Measurements from ENCODE around the gene CTSW. TPM values are rescaled to one million over a fixed set of nuclear protein-coding genes. Genes with fewer than 3 reads are reported as not detected.
A peak's percentile ranks its signal among the peaks of the same experiment; 100 is the strongest.

The CTSW gene
- total RNA-seq, 2 donors from 2014 or later = 0.99 to 2.7 TPM

DNA sequence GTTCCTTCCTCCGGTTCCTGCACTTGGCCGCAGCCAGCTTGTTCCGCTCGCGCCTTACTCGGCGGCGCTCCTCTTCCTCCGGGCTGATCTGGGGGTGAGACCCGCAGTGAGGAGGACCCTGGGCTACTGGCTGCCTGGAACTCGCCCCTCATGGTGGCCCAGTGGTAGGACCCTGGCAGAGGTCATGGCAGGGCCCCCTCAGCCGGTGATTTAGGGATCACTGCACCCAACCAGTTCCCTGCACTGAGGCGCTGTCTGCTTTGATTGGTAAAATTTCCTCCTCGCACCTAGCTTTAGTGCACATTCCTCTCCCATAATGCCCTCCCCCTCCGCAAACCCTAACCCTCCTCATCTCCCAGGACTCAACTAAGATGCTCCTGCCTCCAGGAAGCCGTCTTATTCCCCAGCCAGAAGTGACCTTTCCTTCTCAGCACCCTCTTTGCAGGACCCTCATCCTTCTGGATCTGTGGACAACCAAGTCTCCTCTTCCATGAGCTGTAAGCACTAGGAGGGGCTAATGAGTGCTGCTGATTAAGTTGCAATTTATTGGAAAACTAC lies 14.5 kb downstream of the CTSW start:
- intact Hi-C loops (cut with DNase I) = no loop called here

DNA sequence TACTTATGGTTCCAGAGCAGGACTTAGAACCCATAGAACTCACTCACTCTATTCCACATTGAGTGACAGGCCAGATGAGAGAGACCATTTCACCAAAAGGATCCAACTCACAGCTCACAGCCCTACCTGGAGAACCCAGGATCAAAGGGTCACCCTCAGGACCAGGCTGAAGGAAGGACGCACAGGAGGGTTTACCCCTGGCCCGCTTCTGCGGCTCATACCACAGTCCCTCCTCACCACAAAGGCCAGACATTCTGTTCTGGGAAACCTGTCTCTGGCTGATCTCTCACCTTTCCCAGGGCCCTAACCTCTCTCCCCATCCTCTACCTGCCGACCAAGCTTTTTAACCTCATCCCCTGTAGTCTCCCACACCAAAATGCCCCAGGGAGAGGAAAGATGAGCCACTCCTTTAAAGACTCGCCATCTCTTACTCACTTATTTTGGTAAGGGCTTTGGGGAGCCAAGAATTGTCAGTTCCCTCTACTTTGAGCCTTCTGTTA lies 15.9 kb downstream of the CTSW start:
- ATAC-seq (no peak), DNase-seq (no peak)
- intact Hi-C loops (cut with DNase I) = no loop called here

More for the DNA sequence above, 14.5 kb downstream of the CTSW start:
- peak; percentile 73 for DNase-seq
- no peak for ATAC-seq

DNA sequence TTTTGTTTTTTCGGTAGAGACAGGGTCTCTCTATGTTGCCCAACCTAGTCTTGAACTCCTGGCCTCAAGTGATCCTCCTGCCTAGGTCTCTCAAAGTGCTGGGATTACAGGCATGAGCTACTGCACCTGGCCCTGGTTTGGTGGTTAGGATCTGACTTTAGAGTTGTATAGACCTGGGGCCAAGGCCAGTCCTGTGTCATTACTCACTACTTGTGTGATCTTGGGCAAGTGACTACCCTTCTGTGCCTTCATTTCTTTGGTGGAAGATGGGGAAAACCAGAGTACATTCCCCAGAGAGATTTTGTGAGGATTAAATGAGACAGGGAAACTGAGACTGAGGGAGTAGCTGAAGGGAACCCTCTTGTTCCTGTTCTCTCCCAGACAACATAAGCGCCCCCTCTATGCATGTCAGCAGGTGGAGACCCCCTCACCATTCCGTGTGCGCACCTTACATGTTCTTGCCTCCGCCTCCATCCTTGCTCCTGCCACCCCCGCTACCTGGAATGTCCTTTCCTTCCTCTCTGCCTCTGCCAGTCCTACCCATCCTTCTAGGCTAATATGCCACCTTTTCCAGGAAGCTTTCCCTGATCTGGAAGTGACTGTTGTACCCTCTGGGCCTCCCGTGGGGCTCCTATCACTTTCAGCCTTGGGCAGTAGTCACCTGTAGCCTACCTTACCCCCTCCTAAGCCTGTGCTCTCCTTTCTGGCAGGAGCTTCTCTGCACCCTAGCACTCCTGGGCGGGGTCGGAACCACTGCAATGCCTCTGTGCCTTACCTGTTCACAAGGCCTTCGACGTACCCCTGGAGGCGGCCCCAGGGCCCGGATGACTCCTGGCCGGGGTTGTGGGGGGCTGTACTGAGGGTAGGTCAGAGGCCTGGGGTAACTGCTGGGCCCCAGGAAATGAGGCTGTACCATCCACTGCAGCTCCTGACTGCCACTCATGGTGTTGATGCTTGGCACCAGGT lies 16.7 kb downstream of the CTSW start:
- DNase-seq = no peak
- intact Hi-C loops (cut with DNase I) = no loop called here

GRCh38 chr11:65897020-65897471 lies 17.4 kb downstream of the CTSW start:
- DNase-seq (no peak), ATAC-seq (no peak)
- intact Hi-C loops (cut with DNase I) = no loop called here

More for the DNA sequence above, 16.7 kb downstream of the CTSW start:
- no peak for ATAC-seq

- DNase-seq (no peak), ATAC-seq (no peak)
- intact Hi-C loops (cut with DNase I) = no loop called here
Measured at GRCh38 chr11:65898656-65899355, 19.2 kb downstream of the CTSW start.

DNA sequence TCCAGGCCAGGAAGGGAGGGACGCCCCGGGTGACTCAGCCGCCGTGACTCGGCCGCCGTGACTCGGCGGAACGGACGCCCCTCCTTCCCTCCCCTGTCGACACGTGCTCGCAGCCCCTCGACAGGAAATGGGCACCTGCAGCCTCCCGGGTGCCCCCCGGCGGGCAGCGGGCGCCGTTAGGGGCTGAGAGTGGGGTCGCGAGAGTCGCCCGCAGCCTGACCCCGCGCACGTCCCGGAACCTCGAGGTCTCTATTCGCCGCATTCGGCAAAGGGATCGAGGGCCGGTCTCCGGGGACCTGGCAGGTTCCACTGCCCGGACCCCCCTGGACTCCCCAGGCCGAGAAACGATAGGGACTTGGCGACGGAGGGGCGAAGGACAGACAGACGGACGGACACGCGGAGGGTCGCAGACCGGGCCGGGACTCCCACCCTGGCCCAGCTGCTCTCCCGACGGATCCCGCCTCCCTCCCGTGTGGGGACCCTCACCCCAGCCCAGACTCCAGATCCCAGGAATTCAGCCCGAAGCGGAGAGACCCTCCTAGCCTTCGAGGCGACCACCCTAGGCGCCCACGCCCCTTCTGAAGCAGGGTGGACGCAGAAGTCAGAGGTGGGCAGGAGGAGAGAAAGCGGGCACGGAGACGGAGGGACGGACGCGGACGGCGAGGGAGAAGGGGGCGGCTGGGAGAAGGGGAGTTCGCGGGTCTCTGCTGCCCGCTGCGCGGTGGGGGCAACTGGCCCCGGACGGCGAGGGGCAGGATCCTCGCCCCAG lies 19.9 kb downstream of the CTSW start:
- intact Hi-C loops (cut with DNase I) = no loop called here
- ATAC-seq = peak; percentile 48 to 80
- peak; percentile 83 for DNase-seq

DNA sequence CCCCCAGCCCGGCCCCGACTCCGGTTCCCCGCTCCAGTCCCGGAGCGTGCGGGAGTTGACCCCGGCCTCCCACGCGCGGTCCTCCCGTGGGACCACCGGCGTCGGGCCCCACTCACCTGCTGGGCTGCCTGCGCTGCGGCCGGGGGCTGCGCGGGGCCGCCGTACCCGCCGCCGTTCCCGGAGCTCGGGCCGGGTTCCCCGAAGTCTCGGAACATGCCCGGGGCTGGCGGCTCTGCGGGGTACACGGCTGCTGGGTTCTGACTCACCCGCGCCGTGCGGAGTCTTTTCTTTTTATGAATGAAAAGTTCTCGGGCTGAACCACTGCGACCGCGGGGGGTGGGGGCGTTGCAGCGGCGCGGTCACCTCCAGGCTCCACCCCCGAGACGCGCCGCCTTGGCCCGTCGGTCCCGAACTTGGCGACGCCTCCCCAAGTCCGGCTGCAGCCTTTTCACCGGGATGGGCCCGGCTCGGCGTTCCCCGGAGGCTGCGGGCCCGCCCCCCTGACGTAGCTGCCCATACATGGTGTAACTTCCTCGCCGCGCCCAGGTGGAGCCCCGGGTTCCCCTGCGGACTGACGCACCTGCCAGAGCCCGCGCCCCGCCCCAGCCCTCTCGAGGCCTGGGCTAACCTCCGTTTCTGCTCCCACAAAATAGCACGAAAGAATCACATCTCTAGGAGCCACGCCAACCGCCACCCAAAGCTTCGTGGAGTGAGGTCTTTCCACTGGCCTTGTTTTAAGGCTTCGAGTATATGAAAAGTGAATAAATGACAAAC lies 20.7 kb downstream of the CTSW start, which contains the start of gene FOSL1:
TSS of gene FOSL1 (minus strand) at position 264 of the 774 bp plus-strand sequence. CDS start at position 215, 49 bp downstream.
- ATAC-seq = peak; percentile 91 to 93
- intact Hi-C loops (cut with DNase I) = no loop called here
- peak; percentile 94 for DNase-seq

- ATAC-seq (no peak), DNase-seq (no peak)
- intact Hi-C loops (cut with DNase I) = no loop called here
Measured at GRCh38 chr11:65900899-65901180, 21.2 kb downstream of the CTSW start.

GRCh38 chr11:65903068-65903481 lies 23.4 kb downstream of the CTSW start:
- DNase-seq = no peak
- intact Hi-C loops (cut with DNase I) = no loop called here
- ATAC-seq = no peak

GRCh38 chr11:65903715-65904114 lies 24.1 kb downstream of the CTSW start:
- intact Hi-C loops (cut with DNase I) = no loop called here
- ATAC-seq = no peak

GRCh38 chr11:65906602-65907001 lies 27.0 kb downstream of the CTSW start:
- intact Hi-C loops (cut with DNase I) = no loop called here
- DNase-seq (no peak), ATAC-seq (no peak)

More at GRCh38 chr11:65903715-65904114, 24.1 kb downstream of the CTSW start:
- no peak for DNase-seq

DNA sequence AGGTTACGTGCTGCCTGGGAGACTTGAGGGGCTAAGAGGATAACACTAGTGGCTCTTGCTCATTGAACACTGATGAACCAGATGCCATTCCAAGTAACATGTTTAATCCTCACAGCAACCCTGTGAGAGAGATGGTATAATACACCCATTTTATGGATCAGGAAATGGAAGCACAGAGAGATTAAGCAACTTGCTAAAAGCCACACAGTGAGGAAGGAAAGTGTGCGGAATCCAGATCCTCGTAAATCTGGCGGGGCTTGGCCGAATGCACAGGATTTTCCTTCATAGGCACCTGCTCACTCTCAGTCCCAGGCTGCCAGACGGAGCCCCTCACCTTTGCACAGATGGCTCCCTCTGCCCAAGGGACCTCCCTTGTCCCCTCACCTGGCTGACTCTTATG lies 28.2 kb downstream of the CTSW start:
- no peak for ATAC-seq
- intact Hi-C loops (cut with DNase I) = no loop called here
- no peak for DNase-seq

GRCh38 chr11:65911682-65912568 lies 32.3 kb downstream of the CTSW start:
- peak; percentile 66 for DNase-seq
- intact Hi-C loops (cut with DNase I) = no loop called here
- ATAC-seq = peak; percentile 20 to 72

DNA sequence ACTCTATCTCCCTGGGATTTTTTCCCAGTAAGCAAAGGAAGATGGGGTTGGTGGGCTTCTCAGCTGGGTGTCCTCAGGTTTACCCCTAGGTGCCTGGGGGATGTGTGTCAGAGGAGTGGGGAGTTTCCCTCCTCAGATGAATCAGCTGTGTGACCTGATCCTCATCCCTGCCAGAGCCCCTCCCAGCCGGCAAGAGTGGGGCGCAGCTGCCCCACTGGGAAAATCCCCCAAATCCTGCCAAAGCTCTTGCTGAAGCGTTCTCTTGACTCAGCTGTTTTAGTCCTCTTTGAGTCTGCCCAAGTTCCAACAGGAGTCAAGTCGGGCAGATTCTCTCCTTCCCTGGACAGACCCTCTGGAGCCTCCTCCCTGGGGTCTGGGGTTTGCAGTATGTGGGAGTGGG lies 33.2 kb downstream of the CTSW start:
- intact Hi-C loops (cut with DNase I) = no loop called here
- DNase-seq (no peak), ATAC-seq (no peak)

- DNase-seq (no peak), ATAC-seq (no peak)
- intact Hi-C loops (cut with DNase I) = loop anchor here in 1 of 2 donors (5.0 kb wide), 1 partner anchor 47 kb away; the partner anchor contains the start of gene SART1
Measured at GRCh38 chr11:65915101-65915820, 35.6 kb downstream of the CTSW start.

DNA sequence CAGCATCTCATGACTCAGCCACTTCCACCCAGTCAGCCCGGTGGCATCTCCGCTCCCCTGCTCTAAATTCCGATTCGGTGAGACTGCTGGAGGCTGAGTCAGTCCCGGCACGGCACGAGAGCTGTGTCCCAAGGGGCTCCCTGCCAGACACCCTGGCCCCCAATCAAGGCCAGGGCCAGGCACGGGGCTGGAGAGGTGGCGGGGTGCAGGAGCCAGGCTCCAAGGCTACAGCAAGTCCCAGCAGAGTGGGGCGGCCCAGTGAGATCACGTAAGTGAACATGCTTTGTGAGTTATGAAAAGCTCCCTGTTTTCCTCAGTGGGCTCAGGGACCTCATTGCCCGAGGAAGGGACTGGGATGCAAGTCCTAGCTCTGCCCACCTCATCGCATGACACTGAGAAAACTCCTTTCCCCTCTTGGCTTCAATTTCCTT lies 36.2 kb downstream of the CTSW start:
- intact Hi-C loops (cut with DNase I) = loop anchor here in 1 of 2 donors (2.0 to 5.0 kb wide), 2 partner anchors 25 to 46 kb away; partner anchors contain the start of genes CCDC85B and SART1
- DNase-seq (peak; percentile 88), ATAC-seq (peak; percentile 7 to 68)
